Fibroblast of lung (primary cell): ENCODE results near the gene AGRN.

ENCODE experiments used
- EZH2 ChIP-seq: IDR thresholded peaks from 2 replicates; pipeline ENCODE4 v1.5.1; 2012; ENCODE audit warnings: low read length, control low read depth, mild to moderate bottlenecking; ENCODE audit errors: missing control alignments
- TF ChIP-seq, protein P1 (sequence below), 2 donors: IDR thresholded peaks in 1 of 2; conservative IDR thresholded peaks in 1 of 2; 1 replicate in 1 of 2; 2 replicates in 1 of 2; pipeline ENCODE4 v1.5.1; 2011 to 2012; ENCODE audit warnings: low read length in 2 of 2, control low read depth in 1 of 2, inconsistent platforms in 1 of 2, low read depth in 1 of 2, mild to moderate bottlenecking in 1 of 2

DNA sequence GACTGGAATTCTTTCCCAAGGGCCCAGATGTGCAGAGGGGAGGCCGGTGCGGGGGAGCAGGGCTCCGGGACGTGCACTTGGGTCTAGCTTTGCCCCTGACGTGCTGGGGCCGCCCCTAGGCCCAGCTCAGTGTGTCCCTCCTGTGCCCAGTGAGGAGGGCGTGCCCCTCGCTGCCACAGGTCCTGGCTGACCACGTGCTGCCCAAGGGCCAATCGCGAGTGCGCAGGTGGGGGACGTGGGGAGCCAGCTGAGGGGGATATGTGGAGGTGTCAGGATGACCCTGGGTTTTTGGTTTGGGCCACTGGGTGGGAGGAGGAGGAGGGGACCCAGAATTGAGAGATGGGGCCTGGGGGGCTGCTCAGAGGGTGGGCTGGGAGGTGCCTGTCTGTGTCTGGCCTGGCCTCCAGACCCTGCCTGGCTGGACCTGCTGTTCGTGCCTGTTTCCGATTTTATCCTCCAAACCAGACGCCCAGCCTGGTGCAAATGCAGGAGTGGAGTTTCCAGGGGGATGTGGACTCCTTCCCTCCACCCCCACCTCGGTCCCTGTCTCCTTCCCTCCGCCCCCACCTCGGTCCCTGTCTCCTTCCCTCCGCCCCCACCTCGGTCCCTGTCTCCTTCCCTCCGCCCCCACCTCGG lies 60.3 kb downstream of the AGRN start:
- TF ChIP-seq, protein P1, sequence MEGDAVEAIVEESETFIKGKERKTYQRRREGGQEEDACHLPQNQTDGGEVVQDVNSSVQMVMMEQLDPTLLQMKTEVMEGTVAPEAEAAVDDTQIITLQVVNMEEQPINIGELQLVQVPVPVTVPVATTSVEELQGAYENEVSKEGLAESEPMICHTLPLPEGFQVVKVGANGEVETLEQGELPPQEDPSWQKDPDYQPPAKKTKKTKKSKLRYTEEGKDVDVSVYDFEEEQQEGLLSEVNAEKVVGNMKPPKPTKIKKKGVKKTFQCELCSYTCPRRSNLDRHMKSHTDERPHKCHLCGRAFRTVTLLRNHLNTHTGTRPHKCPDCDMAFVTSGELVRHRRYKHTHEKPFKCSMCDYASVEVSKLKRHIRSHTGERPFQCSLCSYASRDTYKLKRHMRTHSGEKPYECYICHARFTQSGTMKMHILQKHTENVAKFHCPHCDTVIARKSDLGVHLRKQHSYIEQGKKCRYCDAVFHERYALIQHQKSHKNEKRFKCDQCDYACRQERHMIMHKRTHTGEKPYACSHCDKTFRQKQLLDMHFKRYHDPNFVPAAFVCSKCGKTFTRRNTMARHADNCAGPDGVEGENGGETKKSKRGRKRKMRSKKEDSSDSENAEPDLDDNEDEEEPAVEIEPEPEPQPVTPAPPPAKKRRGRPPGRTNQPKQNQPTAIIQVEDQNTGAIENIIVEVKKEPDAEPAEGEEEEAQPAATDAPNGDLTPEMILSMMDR (conservative IDR thresholded peaks at IDR 0.05 in 1 of 2, IDR thresholded peaks at IDR 0.05 in 1 of 2; ENCODE audit: low read depth in 1 of 2, low read length in 2 of 2): no peak
- TF ChIP-seq EZH2: no peak
